Ammon's horn (tissue), 1 donor: ENCODE measurements around the gene SHISA2.
"Not testable (repeated sequence)": the region's sequence is repeated elsewhere in the genome, so short reads cannot be mapped to it uniquely, and the experiment has no call there.

Experiments
- DNase-seq: peaks from one replicate; pipeline ENCODE4 v3.0.0-alpha.2; 2016; ENCODE audit warnings: low spot score

Gene SHISA2

GRCh38 chr13:26051657-26052311 lies at the start of gene SHISA2:
Gene SHISA2 (minus strand): TSS chr13:26052016. CDS start chr13:26050975, 1,041 bp downstream.
- DNase-seq = peak; percentile 72

- DNase-seq = no peak
These were observed 44.2 kb upstream of the SHISA2 start for GRCh38 chr13:26095846-26096610.

GRCh38 chr13:26095338-26095737 lies 43.5 kb upstream of the SHISA2 start:
- no peak for DNase-seq

GRCh38 chr13:26076821-26077220 lies 25.0 kb upstream of the SHISA2 start:
- DNase-seq = peak; percentile 38

GRCh38 chr13:26075498-26075897 lies 23.7 kb upstream of the SHISA2 start:
- no peak for DNase-seq

- no peak for DNase-seq
These were observed 22.9 kb upstream of the SHISA2 start for GRCh38 chr13:26074706-26075105.

GRCh38 chr13:26072335-26072734 lies 20.5 kb upstream of the SHISA2 start:
- DNase-seq = not testable (repeated sequence)

- no peak for DNase-seq
These were observed 19.9 kb upstream of the SHISA2 start for GRCh38 chr13:26071691-26072090.

GRCh38 chr13:26069642-26070041 lies 17.8 kb upstream of the SHISA2 start:
- DNase-seq = not testable (repeated sequence)

- not testable (repeated sequence) for DNase-seq
These were observed 16.6 kb upstream of the SHISA2 start for GRCh38 chr13:26068372-26068771.

GRCh38 chr13:26067601-26068000 lies 15.8 kb upstream of the SHISA2 start:
- DNase-seq = no peak

GRCh38 chr13:26066492-26066891 lies 14.7 kb upstream of the SHISA2 start:
- DNase-seq = not testable (repeated sequence)

- DNase-seq = peak; percentile 87
These were observed 11.1 kb upstream of the SHISA2 start for GRCh38 chr13:26062853-26063444.

GRCh38 chr13:26061947-26062346 lies 10.1 kb upstream of the SHISA2 start:
- DNase-seq = no peak

GRCh38 chr13:26061256-26061655 lies 9.4 kb upstream of the SHISA2 start:
- no peak for DNase-seq

- no peak for DNase-seq
These were observed 8.5 kb upstream of the SHISA2 start for GRCh38 chr13:26060357-26060756.

GRCh38 chr13:26058704-26059103 lies 6.9 kb upstream of the SHISA2 start:
- no peak for DNase-seq

- DNase-seq = peak; percentile 19
These were observed 3.1 kb upstream of the SHISA2 start for GRCh38 chr13:26054896-26055295.

- no peak for DNase-seq
These were observed 1.7 kb upstream of the SHISA2 start for GRCh38 chr13:26053418-26053980.

GRCh38 chr13:26052337-26052736 lies 521 bp upstream of the SHISA2 start:
- DNase-seq = no peak

GRCh38 chr13:26051231-26051656 lies 572 bp downstream of the SHISA2 start:
- peak; percentile 10 for DNase-seq

GRCh38 chr13:26050568-26051230 lies 1.1 kb downstream of the SHISA2 start:
- DNase-seq = peak; percentile 61
